GM18526 (cell line): ENCODE data around the gene PISD.

Source experiments
- POLR2A ChIP-seq: IDR thresholded peaks from 3 replicates; pipeline ENCODE4 v1.6.1; 2011; ENCODE audit not compliant: insufficient read length; ENCODE audit errors: extremely low read depth

PISD gene

DNA sequence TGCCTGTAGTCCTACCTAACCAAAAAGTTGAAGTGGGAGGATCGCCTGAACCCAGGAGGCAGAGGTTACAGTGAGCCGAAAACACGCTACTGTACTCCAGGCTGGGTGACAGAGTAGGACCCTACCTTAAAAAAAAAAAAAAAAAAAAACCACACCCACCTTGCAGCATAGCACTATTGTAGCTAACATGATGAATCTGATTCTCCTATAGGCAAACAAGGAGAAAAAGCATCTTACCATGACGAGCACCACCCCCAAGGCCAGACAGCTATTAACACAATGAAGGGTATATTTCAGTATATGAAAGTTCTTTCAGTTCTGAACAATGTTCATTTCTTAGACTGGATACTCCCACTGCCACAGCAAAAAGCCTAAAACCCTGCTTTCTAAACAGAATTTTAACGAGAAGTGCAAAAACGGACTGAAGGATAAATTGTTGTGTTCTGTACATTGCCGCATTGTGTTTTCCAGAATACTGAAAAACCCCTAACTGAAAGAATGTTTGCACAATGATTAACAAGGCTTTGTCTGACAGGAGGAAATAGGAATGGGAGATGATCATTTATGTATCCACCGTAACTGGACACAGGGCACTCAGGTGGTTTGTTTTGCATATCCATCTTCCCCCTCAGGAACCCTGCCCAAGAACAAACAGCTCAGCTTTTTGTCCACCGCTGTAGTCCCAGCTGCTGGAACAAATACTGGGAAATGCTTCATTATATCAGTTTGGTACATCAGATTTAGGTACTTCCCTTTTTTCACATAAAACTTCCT lies 8.9 kb downstream of the PISD start:
- no peak for TF ChIP-seq POLR2A

- no peak for TF ChIP-seq POLR2A
Observed at GRCh38 chr22:31652088-31652487, 9.9 kb downstream of the PISD start.

- no peak for TF ChIP-seq POLR2A
Observed at GRCh38 chr22:31651664-31652063, 10.4 kb downstream of the PISD start.

DNA sequence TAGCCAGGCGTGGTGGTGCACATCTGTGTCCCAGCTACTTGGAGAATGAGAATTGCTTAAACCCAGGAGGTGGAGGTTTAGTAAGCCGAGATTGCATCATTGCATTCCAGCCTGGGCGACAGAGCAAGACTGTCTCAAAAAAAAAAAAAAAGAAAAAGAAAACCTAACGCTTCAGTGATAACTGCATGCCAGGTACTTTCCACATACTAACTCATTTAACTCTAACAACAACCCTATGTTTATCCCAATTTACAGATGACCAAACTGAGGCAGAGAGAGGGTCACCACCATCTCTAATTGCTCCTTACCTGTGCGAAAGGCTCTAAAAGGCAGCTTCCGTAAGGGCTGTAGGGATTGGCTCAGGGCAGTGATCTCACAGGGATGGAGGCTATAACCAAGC lies 11.6 kb downstream of the PISD start:
- TF ChIP-seq POLR2A = no peak

DNA sequence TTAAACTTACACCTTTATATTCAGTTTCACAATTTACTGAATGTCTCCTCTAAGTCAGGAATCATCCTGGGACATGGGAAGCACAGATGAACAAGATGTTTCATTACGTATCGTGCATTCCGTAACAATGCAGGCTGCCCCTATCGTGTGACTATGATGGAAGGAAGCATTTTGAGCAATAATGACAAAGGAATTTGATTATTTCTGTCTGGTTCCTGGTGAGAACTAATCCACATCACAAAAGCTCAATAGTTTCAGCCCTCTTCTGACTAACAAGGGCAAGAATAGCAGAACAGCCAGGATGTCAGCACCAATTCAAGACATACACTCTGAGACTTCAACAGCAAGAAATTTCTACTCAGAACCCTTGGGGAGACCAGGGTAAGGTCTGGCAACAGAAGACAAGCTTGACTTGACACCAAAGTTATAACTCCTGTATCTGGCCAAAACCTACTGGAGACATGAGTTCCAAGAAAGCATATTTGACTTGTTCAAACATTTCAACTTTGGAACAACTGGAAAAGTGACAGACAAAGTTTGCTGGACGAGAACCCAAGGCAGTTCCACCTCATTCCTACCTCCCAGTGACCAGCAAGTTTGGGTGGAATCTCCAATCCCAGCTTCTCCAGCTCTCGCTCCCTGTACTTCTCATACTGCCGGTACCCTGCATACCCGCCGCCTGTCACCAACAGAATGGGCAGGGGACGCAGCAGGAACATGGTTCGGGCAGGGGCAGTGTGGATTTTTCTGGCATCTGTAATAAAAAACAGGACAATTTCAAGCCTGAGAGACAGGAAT lies 14.3 kb downstream of the PISD start:
- TF ChIP-seq POLR2A = no peak

DNA sequence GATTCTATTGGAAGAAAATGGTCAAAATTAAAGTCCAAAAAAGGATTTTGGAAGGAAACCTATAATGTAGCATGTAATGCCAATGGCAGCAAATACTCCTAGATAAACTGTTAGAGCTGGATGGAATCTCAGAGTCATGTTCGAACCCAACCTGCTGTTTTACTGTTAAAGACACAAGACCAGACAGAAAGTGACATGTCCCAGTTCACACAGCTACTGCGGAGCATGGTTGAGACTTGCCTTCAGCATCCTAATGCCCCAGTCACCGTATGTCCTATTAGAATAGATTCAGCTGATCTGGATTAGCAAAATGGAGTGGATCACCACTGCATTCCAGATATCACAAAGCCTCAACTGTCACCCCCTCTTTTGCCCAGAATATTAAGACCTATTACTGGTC lies 14.9 kb downstream of the PISD start:
- no peak for TF ChIP-seq POLR2A

DNA sequence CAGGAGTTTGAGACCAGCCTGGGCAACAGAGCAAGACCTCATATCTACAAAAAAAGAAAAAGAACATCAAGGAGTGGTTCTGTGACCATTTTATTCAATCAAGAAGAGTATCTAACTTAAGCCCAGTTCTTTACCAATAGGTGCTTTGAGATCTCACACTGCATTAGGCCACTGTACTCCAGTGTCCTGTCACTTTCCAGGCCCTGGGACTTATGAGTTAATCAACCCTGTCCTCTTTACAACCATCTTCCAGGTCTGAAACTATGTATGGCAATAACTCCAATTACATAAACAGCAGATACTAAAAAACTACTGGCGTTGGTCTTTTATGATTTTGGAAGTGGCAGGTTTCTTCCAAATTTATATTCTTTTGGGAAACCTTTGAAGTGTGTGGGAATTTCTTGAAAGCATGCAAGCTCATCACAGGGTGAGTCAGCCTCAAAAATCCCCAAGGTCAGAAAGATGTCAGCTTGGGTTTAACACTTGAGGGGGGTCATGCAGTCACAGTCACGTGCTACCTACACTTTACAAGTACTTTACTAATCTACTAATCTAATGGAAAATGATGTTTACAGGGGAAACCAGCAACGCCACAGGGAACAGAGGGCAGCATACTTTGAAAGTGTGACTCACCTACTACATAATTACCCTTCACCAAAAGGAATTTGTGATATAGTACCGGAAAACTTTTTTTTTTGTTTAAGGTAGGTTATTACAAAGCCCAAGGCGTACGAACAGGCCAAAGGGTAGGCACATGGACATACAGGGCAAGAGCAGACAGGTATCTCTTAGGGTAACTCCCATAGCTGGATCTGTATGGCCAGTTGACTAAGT lies 15.6 kb downstream of the PISD start:
- TF ChIP-seq POLR2A = no peak

GRCh38 chr22:31639436-31640039 lies 22.5 kb downstream of the PISD start:
- no peak for TF ChIP-seq POLR2A

GRCh38 chr22:31637891-31638618 lies 24.0 kb downstream of the PISD start:
- TF ChIP-seq POLR2A = peak; percentile 63

- peak; percentile 60 for TF ChIP-seq POLR2A
Observed at GRCh38 chr22:31637447-31637890, 24.5 kb downstream of the PISD start.

- TF ChIP-seq POLR2A = no peak
Observed at GRCh38 chr22:31635638-31636306, 26.2 kb downstream of the PISD start.

DNA sequence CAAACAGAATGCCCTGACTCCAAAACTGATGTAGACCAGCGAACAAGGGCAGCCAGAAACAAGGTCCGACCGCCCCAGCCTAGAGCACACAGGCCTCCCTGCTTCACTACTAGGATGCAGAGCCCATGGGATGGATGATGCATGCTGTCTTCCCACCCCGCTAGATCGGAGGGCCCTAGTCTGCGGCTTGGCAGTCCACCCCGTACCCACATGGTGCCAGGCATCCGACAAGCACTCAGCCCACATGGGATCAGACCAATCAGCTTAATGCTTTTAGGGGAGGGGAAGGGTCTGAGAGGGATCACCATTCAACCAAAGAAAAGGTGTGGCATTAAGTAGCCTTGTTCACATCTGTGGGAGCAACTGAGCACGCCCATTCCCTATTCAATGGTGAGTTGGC lies 30.6 kb downstream of the PISD start:
- TF ChIP-seq POLR2A = no peak

DNA sequence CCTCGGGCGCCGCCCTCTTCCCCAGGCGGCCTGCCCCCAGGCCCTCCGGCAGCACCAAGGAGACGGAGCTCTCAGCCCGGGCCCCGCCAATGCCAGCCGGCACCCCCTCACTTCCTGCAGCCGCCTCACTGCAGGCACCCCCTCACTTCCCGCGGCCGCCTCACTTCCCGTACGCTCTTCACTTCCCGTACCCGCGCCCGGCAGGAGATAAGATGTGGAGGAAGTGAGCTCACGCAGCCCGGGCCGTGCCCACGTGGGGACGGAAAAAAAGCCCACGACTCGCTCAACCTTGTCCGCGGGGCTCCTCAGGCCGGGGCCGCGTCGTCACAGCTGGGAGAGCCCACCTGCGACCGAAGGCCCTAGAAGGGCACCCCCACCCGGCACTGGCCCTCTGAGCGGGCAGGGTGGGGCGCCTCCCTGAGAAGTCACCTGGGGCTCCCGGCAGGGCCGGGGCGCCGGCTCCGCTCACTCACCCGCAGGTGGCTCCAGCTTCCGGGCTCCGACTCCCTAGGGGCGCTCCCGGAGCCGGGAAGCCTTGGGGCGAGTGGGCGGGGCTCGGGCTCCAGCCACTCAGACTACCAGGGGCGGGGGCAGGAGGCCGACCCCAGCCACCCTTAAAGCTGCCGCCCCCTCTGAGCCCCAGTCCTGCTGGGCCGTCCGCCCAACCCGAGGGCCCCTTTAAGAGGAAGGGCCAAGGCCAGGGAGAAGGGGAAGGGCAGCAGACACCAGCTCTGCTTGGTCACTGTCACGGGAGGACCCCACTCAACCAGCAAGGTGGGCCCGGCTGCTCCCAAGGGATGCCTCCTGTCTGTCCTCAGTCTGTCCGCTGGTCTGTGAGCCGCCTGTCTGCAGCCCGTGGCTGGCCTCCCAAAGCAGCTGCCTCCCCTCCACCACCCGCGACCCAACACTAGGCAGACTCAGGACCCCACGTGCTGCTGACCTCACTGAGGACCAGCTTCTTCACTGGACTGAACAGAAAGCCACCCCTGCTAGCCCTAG lies 31.4 kb downstream of the PISD start:
- TF ChIP-seq POLR2A = peak; percentile 46
